GM19025 (cell line): ENCODE measurements around the gene PRR30.

Experiments
- ATAC-seq: cut with Tn5 transposase; IDR thresholded peaks from one replicate; pipeline ENCODE4 v1.9.1; 2021; ENCODE audit warnings: mild to moderate bottlenecking, low read depth, moderate library complexity; ENCODE audit not compliant: unreplicated experiment

PRR30 gene

GRCh38 chr2:27100036-27100435, 39.2 kb downstream of the PRR30 start:
- no peak for ATAC-seq

- ATAC-seq: no peak
These were observed 39.8 kb downstream of the PRR30 start for GRCh38 chr2:27099334-27099955.

- ATAC-seq: no peak
These were observed 41.9 kb downstream of the PRR30 start for GRCh38 chr2:27097341-27097740.

GRCh38 chr2:27096748-27097297, 42.4 kb downstream of the PRR30 start:
- ATAC-seq: no peak

- ATAC-seq: no peak
These were observed 43.2 kb downstream of the PRR30 start for GRCh38 chr2:27095745-27096651.

- ATAC-seq: no peak
These were observed 43.8 kb downstream of the PRR30 start for GRCh38 chr2:27095427-27095744.

- no peak for ATAC-seq
These were observed 44.7 kb downstream of the PRR30 start for GRCh38 chr2:27094353-27094984.

GRCh38 chr2:27093430-27094352, 45.5 kb downstream of the PRR30 start:
- ATAC-seq: no peak

- ATAC-seq: no peak
These were observed 46.3 kb downstream of the PRR30 start for GRCh38 chr2:27092696-27093429.

- no peak for ATAC-seq
These were observed 47.2 kb downstream of the PRR30 start for GRCh38 chr2:27091746-27092695.

GRCh38 chr2:27089111-27089954, 49.9 kb downstream of the PRR30 start:
- no peak for ATAC-seq

GRCh38 chr2:27088634-27089033, 50.6 kb downstream of the PRR30 start:
- no peak for ATAC-seq

GRCh38 chr2:27087823-27088410, 51.3 kb downstream of the PRR30 start:
- no peak for ATAC-seq
